ENCODE results near the gene CD4.

CD4 gene

DNA sequence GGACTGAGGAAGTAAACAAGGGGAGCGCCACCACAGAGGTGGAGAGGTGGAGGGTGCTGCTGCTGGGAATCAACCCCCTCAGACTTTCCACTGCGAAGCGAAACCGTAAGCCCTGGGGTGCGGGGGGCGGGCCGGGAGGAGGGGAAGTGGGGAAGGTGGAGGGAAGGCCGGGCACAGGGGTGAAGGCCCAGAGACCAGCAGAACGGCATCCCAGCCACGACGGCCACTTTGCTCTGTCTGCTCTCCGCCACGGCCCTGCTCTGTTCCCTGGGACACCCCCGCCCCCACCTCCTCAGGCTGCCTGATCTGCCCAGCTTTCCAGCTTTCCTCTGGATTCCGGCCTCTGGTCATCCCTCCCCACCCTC lies 17.0 kb upstream of the CD4 start, which contains the start of gene LAG3:
Gene LAG3 (plus strand): TSS at position 190 of the 365 bp plus-strand sequence. CDS start 333 bp downstream, outside the sequence.
- no peak within 1 kb of the TSS for H3K4me3 ChIP-seq (ENCODE audit: low read length)

DNA sequence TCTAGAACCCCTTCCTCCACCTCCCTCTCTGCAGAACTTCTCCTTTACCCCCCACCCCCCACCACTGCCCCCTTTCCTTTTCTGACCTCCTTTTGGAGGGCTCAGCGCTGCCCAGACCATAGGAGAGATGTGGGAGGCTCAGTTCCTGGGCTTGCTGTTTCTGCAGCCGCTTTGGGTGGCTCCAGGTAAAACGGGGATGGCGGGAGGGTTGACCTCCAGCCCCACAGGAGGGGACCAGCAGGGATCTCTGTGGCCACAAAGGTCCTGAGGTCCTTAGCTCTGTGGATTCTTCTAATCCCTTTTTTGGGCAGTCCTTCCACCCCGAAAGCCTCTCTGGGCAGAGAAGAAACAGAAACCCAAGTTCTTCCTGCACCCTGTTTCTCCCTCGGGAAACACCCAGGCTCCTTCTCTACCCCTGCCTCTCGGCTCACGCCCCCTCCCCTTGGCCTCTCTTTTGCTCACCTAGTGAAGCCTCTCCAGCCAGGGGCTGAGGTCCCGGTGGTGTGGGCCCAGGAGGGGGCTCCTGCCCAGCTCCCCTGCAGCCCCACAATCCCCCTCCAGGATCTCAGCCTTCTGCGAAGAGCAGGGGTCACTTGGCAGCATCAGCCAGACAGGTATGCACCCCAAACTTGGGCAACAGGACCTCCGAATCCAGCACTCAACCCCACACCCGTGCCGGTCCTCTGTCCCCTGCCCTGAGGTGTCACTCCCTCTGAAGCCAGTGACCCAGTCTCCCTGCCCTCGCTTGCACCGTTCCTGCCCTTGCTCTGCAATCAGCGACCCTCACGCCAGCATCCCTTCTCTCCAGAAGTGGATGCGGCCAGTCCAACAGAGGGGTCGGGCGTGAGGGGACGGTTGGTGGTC lies 16.4 kb upstream of the CD4 start:
- no peak overlapping the region for H3K4me3 ChIP-seq (ENCODE audit: low read length)
- H3K27me3 ChIP-seq (replicated peaks; ENCODE audit: control insufficient read depth, insufficient read depth, low read length): no peaks in the 10 kb centered on the region
- peaks cover 18% of the 10 kb centered on the region for H3K36me3 ChIP-seq (ENCODE audit: control insufficient read depth, insufficient read depth, low read length, severe bottlenecking)
- no peaks in the 10 kb centered on the region for H3K9me3 ChIP-seq (ENCODE audit: control insufficient read depth, low read length)
- no peak for DNase-seq (ENCODE audit: low read depth)
- H3K4me1 ChIP-seq (ENCODE audit: control insufficient read depth, insufficient read depth, low read length): peaks cover 8% of the 10 kb centered on the region
- H3K9ac ChIP-seq (ENCODE audit: low read length): no peak overlapping the region

More for the DNA sequence above, 17.0 kb upstream of the CD4 start, which contains the start of gene LAG3:
- H3K9me3 ChIP-seq (ENCODE audit: control insufficient read depth, low read length): no peaks in the 10 kb centered on the region
- H3K36me3 ChIP-seq (ENCODE audit: control insufficient read depth, insufficient read depth, low read length, severe bottlenecking): peaks cover 18% of the 10 kb centered on the region
- no peak within 1 kb of the TSS for H3K9ac ChIP-seq (ENCODE audit: low read length)
- DNase-seq (ENCODE audit: low read depth): no peak
- H3K4me1 ChIP-seq (ENCODE audit: control insufficient read depth, insufficient read depth, low read length): peaks cover 12% of the 10 kb centered on the region
- H3K27me3 ChIP-seq (replicated peaks; ENCODE audit: control insufficient read depth, insufficient read depth, low read length): no peaks in the 10 kb centered on the region

DNA sequence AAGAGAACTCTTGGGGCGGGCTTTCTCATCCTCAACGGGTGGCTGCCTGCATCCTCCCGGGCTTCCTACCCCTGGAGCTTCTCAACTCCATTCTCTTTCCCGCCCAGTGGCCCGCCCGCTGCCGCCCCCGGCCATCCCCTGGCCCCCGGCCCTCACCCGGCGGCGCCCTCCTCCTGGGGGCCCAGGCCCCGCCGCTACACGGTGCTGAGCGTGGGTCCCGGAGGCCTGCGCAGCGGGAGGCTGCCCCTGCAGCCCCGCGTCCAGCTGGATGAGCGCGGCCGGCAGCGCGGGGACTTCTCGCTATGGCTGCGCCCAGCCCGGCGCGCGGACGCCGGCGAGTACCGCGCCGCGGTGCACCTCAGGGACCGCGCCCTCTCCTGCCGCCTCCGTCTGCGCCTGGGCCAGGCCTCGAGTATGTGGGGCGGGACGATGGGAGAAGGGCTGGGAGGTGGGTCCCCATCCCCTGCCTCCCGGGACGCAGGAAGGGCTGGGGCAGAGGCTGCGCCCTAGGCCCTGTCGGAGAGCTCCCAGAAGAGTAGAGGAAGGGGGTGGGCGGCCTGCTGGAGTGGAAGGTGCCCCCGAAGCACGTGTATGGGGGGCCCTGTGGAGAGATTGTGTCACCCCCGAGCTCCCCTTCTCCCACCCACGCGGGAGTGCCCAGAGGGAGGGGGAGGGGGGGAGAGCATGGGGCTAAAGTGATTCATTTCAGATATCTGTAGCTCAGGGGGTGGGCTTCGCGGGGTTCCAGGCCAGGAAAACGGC lies 15.6 kb upstream of the CD4 start:
- Histone ChIP-seq H3K27me3 (replicated peaks; ENCODE audit: control insufficient read depth, insufficient read depth, low read length) (no peaks in the 10 kb centered on the region), H3K9me3 (ENCODE audit: control insufficient read depth, low read length) (no peaks in the 10 kb centered on the region), H3K4me3 (ENCODE audit: low read length) (no peak overlapping the region), H3K9ac (ENCODE audit: low read length) (no peak overlapping the region), H3K36me3 (ENCODE audit: control insufficient read depth, insufficient read depth, low read length, severe bottlenecking) (peaks cover 18% of the 10 kb centered on the region), H3K4me1 (ENCODE audit: control insufficient read depth, insufficient read depth, low read length) (peaks cover 6% of the 10 kb centered on the region)
- DNase-seq (ENCODE audit: low read depth): no peak

DNA sequence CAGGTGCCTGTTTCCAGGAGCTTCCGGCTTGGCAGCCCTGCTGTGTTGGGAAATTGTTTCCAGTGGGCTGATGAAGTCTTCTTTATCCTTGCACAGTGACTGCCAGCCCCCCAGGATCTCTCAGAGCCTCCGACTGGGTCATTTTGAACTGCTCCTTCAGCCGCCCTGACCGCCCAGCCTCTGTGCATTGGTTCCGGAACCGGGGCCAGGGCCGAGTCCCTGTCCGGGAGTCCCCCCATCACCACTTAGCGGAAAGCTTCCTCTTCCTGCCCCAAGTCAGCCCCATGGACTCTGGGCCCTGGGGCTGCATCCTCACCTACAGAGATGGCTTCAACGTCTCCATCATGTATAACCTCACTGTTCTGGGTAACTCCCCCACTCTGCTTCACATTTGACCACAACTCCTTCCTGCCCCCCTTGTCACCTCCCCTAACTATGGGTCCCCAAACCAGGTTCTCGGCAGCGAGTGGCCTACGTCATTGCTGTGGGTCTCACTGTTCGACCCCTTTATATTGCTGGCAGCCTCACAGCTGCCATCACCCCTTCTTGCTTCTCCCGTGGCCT lies 14.7 kb upstream of the CD4 start:
- peaks cover 6% of the 10 kb centered on the region for H3K4me1 ChIP-seq (ENCODE audit: control insufficient read depth, insufficient read depth, low read length)
- no peaks in the 10 kb centered on the region for H3K9me3 ChIP-seq (ENCODE audit: control insufficient read depth, low read length)

DNA sequence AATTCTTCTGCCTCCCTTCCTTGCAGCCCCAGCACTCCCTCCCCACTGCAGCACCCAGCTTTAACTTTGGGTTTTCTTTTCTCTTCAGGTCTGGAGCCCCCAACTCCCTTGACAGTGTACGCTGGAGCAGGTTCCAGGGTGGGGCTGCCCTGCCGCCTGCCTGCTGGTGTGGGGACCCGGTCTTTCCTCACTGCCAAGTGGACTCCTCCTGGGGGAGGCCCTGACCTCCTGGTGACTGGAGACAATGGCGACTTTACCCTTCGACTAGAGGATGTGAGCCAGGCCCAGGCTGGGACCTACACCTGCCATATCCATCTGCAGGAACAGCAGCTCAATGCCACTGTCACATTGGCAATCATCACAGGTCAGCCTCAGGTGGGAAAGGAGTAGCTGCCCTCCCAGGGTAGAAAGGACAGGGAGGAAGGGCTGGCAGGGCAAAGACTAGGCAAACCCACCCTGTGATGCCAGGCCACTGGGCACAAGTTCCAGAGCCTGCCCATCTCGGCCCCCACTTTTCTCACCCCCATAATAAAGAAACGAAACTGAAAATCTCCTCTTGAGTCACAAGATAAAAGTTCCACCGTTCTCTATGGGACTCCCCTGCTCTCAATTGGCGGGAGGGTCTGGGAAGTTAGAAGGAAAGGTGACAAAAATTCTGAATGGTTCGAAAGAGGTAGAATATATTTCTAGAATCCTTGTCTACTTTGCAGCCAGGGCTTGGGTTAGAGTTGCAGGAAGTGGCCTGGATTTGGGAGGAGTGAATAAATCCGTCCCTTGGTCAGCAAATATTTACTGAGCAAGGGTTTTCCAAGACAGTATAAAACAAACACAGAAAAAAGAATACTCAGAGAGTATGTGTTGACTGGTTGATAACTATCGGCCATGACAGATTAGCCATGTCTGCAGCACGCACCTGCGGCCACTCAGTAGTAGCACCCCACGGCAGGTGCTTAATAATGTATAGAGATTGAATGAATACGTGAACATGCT lies 13.8 kb upstream of the CD4 start:
- Histone ChIP-seq H3K4me3 (ENCODE audit: low read length) (no peak overlapping the region), H3K27me3 (replicated peaks; ENCODE audit: control insufficient read depth, insufficient read depth, low read length) (no peaks in the 10 kb centered on the region), H3K4me1 (ENCODE audit: control insufficient read depth, insufficient read depth, low read length) (peaks cover 6% of the 10 kb centered on the region), H3K9ac (ENCODE audit: low read length) (no peak overlapping the region), H3K36me3 (ENCODE audit: control insufficient read depth, insufficient read depth, low read length, severe bottlenecking) (peaks cover 8% of the 10 kb centered on the region), H3K9me3 (ENCODE audit: control insufficient read depth, low read length) (no peaks in the 10 kb centered on the region)
- no peak for DNase-seq (ENCODE audit: low read depth)

More for the DNA sequence above, 14.7 kb upstream of the CD4 start:
- no peak for DNase-seq (ENCODE audit: low read depth)
- H3K9ac ChIP-seq (ENCODE audit: low read length): no peak overlapping the region
- peaks cover 17% of the 10 kb centered on the region for H3K36me3 ChIP-seq (ENCODE audit: control insufficient read depth, insufficient read depth, low read length, severe bottlenecking)
- no peak overlapping the region for H3K4me3 ChIP-seq (ENCODE audit: low read length)
- no peaks in the 10 kb centered on the region for H3K27me3 ChIP-seq (replicated peaks; ENCODE audit: control insufficient read depth, insufficient read depth, low read length)

DNA sequence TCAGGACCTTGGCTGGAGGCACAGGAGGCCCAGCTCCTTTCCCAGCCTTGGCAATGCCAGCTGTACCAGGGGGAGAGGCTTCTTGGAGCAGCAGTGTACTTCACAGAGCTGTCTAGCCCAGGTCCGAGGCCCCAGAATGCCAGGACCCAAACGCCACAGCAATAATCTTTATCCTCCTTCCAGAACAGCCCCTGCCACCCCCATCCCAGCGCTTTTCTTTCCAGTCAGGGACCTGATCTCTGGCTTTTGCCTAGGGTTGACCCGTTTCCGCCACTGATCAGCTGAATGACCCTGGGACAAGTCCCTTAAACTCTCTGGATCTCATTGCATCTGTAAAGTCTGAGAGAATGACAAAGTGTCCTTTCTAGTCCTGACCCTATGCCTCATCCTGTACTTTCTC lies 11.9 kb upstream of the CD4 start:
- H3K4me3 ChIP-seq (ENCODE audit: low read length): no peak overlapping the region
- peaks cover 4% of the 10 kb centered on the region for H3K27me3 ChIP-seq (replicated peaks; ENCODE audit: control insufficient read depth, insufficient read depth, low read length)
- peaks cover 6% of the 10 kb centered on the region for H3K4me1 ChIP-seq (ENCODE audit: control insufficient read depth, insufficient read depth, low read length)
- no peaks in the 10 kb centered on the region for H3K36me3 ChIP-seq (ENCODE audit: control insufficient read depth, insufficient read depth, low read length, severe bottlenecking)
- no peak for DNase-seq (ENCODE audit: low read depth)
- no peaks in the 10 kb centered on the region for H3K9me3 ChIP-seq (ENCODE audit: control insufficient read depth, low read length)
- no peak overlapping the region for H3K9ac ChIP-seq (ENCODE audit: low read length)

DNA sequence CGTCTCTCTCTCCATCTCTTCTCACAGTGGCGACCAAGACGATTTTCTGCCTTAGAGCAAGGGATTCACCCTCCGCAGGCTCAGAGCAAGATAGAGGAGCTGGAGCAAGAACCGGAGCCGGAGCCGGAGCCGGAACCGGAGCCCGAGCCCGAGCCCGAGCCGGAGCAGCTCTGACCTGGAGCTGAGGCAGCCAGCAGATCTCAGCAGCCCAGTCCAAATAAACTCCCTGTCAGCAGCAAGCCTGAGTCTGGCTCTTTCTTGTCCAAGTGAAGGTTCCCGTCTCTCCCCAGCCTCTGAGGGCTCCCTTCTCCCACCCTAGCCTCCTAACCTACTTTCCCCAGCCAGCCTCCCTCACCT lies 11.1 kb upstream of the CD4 start:
- peaks cover 8% of the 10 kb centered on the region for H3K27me3 ChIP-seq (replicated peaks; ENCODE audit: control insufficient read depth, insufficient read depth, low read length)
- H3K9ac ChIP-seq (ENCODE audit: low read length): peak overlapping the region; percentile 60
- peak overlapping the region; percentile 75 for H3K4me3 ChIP-seq (ENCODE audit: low read length)
- H3K9me3 ChIP-seq (ENCODE audit: control insufficient read depth, low read length): no peaks in the 10 kb centered on the region
- peaks cover 6% of the 10 kb centered on the region for H3K4me1 ChIP-seq (ENCODE audit: control insufficient read depth, insufficient read depth, low read length)
- H3K36me3 ChIP-seq (ENCODE audit: control insufficient read depth, insufficient read depth, low read length, severe bottlenecking): no peaks in the 10 kb centered on the region
- DNase-seq (ENCODE audit: low read depth): peak; percentile 50

DNA sequence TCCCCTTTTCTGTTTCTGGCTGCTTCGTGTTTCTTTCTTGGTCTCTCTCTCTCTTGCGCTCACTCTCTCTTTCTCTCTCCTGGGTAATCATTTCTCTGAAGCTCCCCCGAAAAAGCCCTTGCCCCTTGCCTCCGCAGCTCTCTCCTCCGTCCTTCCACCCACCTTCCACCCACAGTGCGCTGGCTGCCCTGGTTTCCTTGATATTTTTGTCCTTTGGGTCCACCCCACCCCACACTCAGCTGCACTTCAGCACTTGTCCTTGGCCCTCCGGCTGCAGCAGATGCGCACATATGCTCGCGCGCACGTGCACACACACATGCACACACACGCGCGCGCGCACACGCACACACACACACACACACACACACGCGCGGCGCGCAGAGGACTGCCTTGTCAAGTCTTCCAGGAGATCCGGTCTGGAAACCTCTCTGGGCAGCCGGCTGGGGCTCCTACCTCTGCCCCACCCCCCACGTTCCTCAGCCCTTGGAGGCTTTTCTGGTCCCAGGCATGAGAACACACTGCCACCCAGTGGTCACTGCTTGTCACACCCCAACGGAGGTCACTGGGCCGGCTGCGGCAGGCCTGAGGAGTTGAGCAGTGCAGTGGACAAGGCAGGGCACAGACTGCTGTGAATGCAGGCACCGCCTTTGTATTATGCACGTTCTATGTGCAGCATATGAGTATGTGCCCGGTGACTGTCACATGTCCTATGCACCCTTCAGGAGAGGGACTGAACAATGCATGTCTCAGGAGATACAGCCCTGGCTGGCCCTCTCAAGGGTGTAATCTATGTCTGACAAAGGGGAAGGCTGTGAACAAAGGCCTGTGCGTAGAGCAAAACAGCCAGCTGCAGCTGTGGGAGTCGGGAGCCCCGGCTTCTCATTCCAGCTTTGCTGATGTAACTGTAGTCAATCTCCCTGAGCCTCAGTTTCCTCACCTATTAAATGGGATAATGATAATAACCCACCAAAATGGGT lies 10.5 kb upstream of the CD4 start:
- DNase-seq (ENCODE audit: low read depth): peak; percentile 98
- Histone ChIP-seq H3K4me3 (ENCODE audit: low read length) (peak overlapping the region; percentile 75), H3K27me3 (replicated peaks; ENCODE audit: control insufficient read depth, insufficient read depth, low read length) (peaks cover 8% of the 10 kb centered on the region), H3K9ac (ENCODE audit: low read length) (peak overlapping the region; percentile 60), H3K36me3 (ENCODE audit: control insufficient read depth, insufficient read depth, low read length, severe bottlenecking) (no peaks in the 10 kb centered on the region), H3K9me3 (ENCODE audit: control insufficient read depth, low read length) (no peaks in the 10 kb centered on the region), H3K4me1 (ENCODE audit: control insufficient read depth, insufficient read depth, low read length) (peaks cover 6% of the 10 kb centered on the region)

DNA sequence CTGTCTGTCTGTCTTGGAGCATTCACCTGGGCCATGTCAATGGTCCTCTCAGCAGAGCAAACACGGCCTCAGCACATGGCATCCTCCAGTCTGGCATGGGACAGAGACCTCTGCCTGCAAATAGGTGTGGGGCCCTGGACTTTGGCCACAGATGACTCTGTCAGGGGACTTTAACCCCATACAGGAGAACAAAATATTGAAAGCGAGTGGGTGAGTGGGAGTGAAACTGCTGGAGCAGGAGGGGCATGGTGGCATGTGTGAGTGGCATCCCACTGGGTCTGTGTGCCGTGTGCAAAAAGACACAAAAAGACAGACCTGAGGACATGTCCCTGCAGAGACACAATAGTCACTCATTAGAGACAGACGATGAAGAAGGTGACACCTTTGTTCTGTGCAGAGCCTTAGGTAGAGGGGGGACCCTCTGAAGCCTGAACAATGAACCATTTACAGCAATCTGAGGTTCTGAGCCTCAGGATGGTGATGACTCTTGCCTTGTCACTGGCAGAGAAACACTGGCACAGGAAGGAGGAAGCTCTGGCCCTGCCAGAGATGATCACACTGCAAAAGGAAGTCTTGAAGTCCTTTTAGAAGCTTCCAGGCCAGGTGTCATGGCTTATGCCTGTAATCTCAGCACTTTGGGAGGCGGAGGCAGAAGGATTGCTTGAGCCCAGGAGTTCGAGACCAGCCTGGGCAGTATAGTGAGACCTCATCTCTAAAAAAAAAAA lies 9.5 kb upstream of the CD4 start:
- no peak overlapping the region for H3K9ac ChIP-seq (ENCODE audit: low read length)
- peaks cover 8% of the 10 kb centered on the region for H3K27me3 ChIP-seq (replicated peaks; ENCODE audit: control insufficient read depth, insufficient read depth, low read length)
- H3K36me3 ChIP-seq (ENCODE audit: control insufficient read depth, insufficient read depth, low read length, severe bottlenecking): no peaks in the 10 kb centered on the region
- peaks cover 6% of the 10 kb centered on the region for H3K4me1 ChIP-seq (ENCODE audit: control insufficient read depth, insufficient read depth, low read length)
- no peak for DNase-seq (ENCODE audit: low read depth)
- no peak overlapping the region for H3K4me3 ChIP-seq (ENCODE audit: low read length)
- H3K9me3 ChIP-seq (ENCODE audit: control insufficient read depth, low read length): no peaks in the 10 kb centered on the region

Data from adipocyte (in vitro differentiated cells).